Putamen (tissue), 1 donor: ENCODE measurements around the gene NUDT5.

Source experiments
- DNase-seq: peaks from one replicate; pipeline ENCODE4 v3.0.0-alpha.2; 2016; ENCODE audit warnings: low spot score

NUDT5 gene

DNA sequence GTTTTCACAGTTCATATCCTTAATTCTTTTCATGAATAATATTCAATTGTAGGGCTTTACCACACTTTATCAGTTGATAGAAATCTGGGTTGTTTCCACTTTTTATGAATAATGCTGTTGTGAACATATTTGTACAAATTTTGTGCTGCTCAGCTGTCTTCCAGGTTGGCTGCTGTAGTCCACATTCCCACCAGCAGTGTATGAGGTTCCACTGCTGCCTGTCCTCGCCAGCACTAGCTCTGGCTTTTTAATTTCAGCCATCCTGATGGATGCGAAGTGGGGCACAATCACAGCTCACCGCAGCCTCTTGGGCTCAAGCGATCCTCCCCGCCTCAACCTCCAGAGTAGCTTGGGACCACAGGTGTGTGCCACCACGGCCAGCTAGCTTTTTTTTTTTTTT, 32.8 kb downstream of the NUDT5 start:
- no peak for DNase-seq

- DNase-seq: no peak
Observed at GRCh38 chr10:12160664-12161063, 35.0 kb downstream of the NUDT5 start.

GRCh38 chr10:12158111-12158510, 37.6 kb downstream of the NUDT5 start:
- DNase-seq: no peak

DNA sequence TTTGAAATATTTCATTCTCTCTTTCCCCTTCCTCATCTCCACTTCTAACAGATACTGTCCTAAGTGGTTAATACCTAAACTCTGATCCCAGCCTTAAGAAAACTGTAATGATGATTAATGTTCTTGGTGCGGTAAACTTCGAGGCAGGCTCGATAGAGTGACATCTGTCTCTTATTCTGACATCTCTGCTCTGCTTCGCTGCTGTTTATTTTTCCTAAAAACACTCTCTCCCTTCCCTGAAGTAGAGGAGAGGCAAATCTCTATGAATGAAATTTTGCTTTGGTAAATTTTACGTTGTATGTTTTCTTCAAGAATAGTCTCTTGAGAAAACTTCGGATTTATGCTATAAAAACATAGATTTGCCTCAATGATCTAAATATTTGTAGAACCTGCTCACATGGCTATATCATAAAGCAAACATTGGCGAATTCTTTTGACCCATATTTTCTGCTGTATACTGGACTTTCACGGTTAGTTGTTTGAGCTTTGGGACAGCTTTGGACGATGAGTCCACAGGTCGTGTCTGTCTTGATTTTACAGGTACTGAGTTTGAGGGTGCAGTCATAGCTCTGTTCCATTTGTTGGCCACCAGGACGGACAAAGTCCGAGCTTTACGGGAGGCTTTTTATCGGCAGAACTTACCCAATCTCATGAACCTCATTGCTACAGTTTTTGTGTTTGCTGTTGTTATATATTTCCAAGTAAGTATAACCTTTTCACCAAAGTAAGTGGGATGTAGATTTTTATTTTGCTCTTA, 39.1 kb downstream of the NUDT5 start:
- DNase-seq: no peak

- DNase-seq: no peak
Observed at GRCh38 chr10:12154516-12154915, 41.2 kb downstream of the NUDT5 start.

- no peak for DNase-seq
Observed at GRCh38 chr10:12150163-12150562, 45.5 kb downstream of the NUDT5 start.

GRCh38 chr10:12144538-12144937, 51.2 kb downstream of the NUDT5 start:
- no peak for DNase-seq

GRCh38 chr10:12140038-12140437, 55.7 kb downstream of the NUDT5 start:
- DNase-seq: no peak

- DNase-seq: no peak
Observed at GRCh38 chr10:12135631-12136030, 60.1 kb downstream of the NUDT5 start.

- peak; percentile 45 for DNase-seq
Observed at GRCh38 chr10:12130237-12130872, 65.3 kb downstream of the NUDT5 start.

- DNase-seq: peak; percentile 95
Observed at GRCh38 chr10:12129222-12130111, 66.2 kb downstream of the NUDT5 start, which contains the start of gene SEC61A2. Gene SEC61A2, plus strand, starts transcription at chr10:12129677. Its CDS starts 111 bp downstream, at chr10:12129788.

GRCh38 chr10:12121673-12122072, 74.0 kb downstream of the NUDT5 start:
- DNase-seq: no peak
